ENCODE results near the gene ASIC1.

DNA sequence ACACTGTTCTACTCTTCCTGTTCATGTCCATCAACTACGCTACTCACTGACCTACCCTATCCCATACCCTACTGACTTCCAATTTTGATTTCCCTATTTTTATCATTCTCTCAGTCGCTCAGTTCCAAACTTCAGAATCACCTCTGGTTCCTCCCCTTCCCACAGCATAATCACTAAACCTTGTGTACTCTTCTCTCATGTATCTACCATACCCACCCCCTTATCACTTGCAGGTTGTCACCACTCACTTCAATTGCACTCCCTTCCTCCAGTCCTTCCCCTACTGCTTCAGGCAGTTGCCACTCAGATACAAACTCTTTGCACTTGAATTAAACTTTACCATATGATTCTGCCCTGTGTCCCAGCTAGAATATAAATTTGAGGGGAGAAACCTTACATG, 38.4 kb upstream of the ASIC1 start:
- TF ChIP-seq CTCF (IDR thresholded peaks at IDR 0.05) (no peak), POLR2A (IDR thresholded peaks at IDR 0.05) (no peak)
